PC-9 (cell line): Measurements from ENCODE around the gene PELI3.

Experiments
- EZH2 ChIP-seq: fragments of 200-600 bp; sonication (generic); IDR thresholded peaks from 2 replicates; pipeline ENCODE4 v1.8.0; 2017; ENCODE audit warnings: antibody characterized with exemption, low read depth
- TF ChIP-seq, protein P1 (sequence below): fragments of 200-600 bp; sonication (generic); conservative IDR thresholded peaks from 2 replicates; pipeline ENCODE4 v1.6.1; 2017; ENCODE audit warnings: mixed run types, antibody characterized with exemption, mild to moderate bottlenecking, moderate library complexity

DNA sequence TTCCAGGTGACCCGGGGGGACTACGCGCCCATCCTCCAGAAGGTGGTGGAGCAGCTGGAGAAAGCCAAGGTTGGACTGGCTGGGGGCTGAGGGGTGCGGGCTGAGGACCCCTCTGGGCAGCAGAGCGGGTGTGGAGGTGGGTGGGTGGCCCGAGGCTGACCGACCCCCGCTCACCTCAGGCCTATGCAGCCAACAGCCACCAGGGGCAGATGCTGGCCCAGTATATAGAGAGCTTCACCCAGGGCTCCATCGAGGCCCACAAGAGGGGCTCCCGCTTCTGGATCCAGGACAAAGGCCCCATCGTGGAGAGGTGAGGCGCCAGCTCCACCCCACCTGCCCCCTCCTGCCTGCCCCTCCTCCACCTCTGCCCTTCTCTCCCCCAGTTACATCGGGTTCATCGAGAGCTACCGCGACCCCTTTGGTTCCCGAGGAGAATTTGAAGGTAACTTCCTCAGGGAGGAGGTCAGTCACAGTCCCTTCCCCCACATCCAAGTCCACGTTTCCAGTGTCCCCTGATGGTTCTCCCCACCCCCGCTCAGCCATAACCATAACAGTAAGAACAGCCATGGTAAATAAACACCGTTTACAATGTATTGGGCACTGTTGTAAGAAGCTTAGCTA, 24.7 kb downstream of the PELI3 start:
- TF ChIP-seq, protein P1, sequence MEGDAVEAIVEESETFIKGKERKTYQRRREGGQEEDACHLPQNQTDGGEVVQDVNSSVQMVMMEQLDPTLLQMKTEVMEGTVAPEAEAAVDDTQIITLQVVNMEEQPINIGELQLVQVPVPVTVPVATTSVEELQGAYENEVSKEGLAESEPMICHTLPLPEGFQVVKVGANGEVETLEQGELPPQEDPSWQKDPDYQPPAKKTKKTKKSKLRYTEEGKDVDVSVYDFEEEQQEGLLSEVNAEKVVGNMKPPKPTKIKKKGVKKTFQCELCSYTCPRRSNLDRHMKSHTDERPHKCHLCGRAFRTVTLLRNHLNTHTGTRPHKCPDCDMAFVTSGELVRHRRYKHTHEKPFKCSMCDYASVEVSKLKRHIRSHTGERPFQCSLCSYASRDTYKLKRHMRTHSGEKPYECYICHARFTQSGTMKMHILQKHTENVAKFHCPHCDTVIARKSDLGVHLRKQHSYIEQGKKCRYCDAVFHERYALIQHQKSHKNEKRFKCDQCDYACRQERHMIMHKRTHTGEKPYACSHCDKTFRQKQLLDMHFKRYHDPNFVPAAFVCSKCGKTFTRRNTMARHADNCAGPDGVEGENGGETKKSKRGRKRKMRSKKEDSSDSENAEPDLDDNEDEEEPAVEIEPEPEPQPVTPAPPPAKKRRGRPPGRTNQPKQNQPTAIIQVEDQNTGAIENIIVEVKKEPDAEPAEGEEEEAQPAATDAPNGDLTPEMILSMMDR: peak; percentile 65
- no peak for TF ChIP-seq EZH2
